PC-9 (cell line): ENCODE measurements around the gene MTCH2.

Experiments
- EZH2 ChIP-seq: fragments of 200-600 bp; sonication (generic); IDR thresholded peaks from 2 replicates; pipeline ENCODE4 v1.8.0; 2017; ENCODE audit warnings: antibody characterized with exemption, low read depth
- TF ChIP-seq, protein P1 (sequence below): fragments of 200-600 bp; sonication (generic); conservative IDR thresholded peaks from 2 replicates; pipeline ENCODE4 v1.6.1; 2017; ENCODE audit warnings: mixed run types, antibody characterized with exemption, mild to moderate bottlenecking, moderate library complexity

DNA sequence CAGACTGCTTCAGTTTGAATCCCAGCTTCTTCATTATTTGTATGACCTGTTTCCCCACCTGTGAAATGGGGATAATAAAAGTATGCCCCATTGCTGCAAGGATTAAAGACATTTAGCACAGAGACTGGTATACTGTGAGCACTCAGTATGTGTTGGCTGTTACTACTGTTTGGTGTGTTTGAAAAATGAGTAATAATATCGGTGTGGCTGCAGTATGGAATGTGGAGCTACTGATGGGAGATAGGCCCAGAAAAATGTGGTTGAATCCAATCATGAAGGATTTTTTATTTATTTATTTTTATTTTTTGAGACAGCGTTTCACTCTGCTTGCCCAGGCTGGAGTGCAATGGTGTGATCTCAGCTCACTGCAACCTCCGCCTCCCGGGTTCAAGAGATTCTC is 39.1 kb downstream of the MTCH2 start:
- TF ChIP-seq, protein P1, sequence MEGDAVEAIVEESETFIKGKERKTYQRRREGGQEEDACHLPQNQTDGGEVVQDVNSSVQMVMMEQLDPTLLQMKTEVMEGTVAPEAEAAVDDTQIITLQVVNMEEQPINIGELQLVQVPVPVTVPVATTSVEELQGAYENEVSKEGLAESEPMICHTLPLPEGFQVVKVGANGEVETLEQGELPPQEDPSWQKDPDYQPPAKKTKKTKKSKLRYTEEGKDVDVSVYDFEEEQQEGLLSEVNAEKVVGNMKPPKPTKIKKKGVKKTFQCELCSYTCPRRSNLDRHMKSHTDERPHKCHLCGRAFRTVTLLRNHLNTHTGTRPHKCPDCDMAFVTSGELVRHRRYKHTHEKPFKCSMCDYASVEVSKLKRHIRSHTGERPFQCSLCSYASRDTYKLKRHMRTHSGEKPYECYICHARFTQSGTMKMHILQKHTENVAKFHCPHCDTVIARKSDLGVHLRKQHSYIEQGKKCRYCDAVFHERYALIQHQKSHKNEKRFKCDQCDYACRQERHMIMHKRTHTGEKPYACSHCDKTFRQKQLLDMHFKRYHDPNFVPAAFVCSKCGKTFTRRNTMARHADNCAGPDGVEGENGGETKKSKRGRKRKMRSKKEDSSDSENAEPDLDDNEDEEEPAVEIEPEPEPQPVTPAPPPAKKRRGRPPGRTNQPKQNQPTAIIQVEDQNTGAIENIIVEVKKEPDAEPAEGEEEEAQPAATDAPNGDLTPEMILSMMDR = no peak
- no peak for TF ChIP-seq EZH2
